ENCODE results near the gene POTEH. TPM values are rescaled to one million over a fixed set of nuclear protein-coding genes. Genes with fewer than 3 reads are reported as not detected.
"Not testable (repeated sequence)": the region's sequence is repeated elsewhere in the genome, so short reads cannot be mapped to it uniquely, and the experiment has no call there.

POTEH gene
- total RNA-seq, 1 experiment from 2014 or later = not detected

- H3K36me3 Mint-ChIP-seq (ENCODE audit: insufficient read depth in 1 of 3, low read depth in 3 of 3); H3K14ac ChIP-seq (ENCODE audit: insufficient read depth, low read length); H3K4me3 Mint-ChIP-seq; H3K27me3 ChIP-seq (ENCODE audit: insufficient read depth, low read length); H4K20me1 ChIP-seq (ENCODE audit: control insufficient read depth, insufficient read depth, insufficient read length); H2BK15ac ChIP-seq (ENCODE audit: low read depth, low read length); H3K4me1 Mint-ChIP-seq; H3K4me1 ChIP-seq (ENCODE audit: insufficient read depth, low read length); H3K27ac ChIP-seq (ENCODE audit: insufficient read length, low read depth, low read length); H3K27ac Mint-ChIP-seq; H2BK12ac ChIP-seq (ENCODE audit: insufficient read length, low read depth, low read length); H3K79me1 ChIP-seq (ENCODE audit: insufficient read depth, low read depth, low read length, poor library complexity, severe bottlenecking); H3K79me2 ChIP-seq (ENCODE audit: insufficient read depth, low read length); H3K23me2 ChIP-seq (ENCODE audit: insufficient read length, low read depth, low read length, poor library complexity, severe bottlenecking); DNase-seq; H4K8ac ChIP-seq (replicated peaks; ENCODE audit: insufficient read length, low read depth, low read length); H2AFZ ChIP-seq (ENCODE audit: low read length); H2BK20ac ChIP-seq (ENCODE audit: low read depth, low read length, poor library complexity, severe bottlenecking); H3K9ac ChIP-seq (ENCODE audit: extremely low read depth, insufficient read length, low read length); H2BK5ac ChIP-seq (ENCODE audit: insufficient read length, low read length); H4K91ac ChIP-seq (ENCODE audit: insufficient read length, low read depth, low read length); H3K9me3 Mint-ChIP-seq; H2AK5ac ChIP-seq (ENCODE audit: insufficient read length, low read length); H3K27me3 Mint-ChIP-seq (ENCODE audit: low read depth); H3K9me3 ChIP-seq (ENCODE audit: control insufficient read depth, low read depth, low read length); H2BK120ac ChIP-seq (ENCODE audit: low read depth, low read length, poor library complexity, severe bottlenecking); H3K56ac ChIP-seq (ENCODE audit: insufficient read length, low read depth, low read length); H3K18ac ChIP-seq (ENCODE audit: insufficient read length, low read depth, low read length); H3K23ac ChIP-seq (ENCODE audit: insufficient read length, low read depth, low read length); H3T11ph ChIP-seq (ENCODE audit: low read length); H3K4me2 ChIP-seq (ENCODE audit: insufficient read depth, insufficient read length, low read length); H4K5ac ChIP-seq (ENCODE audit: insufficient read length, low read depth, low read length); H3K4ac ChIP-seq (ENCODE audit: low read depth, low read length): not testable (repeated sequence)
- no CpG with 5 or more reads among the region's 4 CpGs for WGBS (ENCODE audit: extremely low coverage, insufficient read length, low lambda C conversion rate)
These were observed 2.1 kb upstream of the POTEH start for GRCh38 chr22:15687676-15688075.

- H4K20me1 ChIP-seq (ENCODE audit: control insufficient read depth, insufficient read depth, insufficient read length); H3K56ac ChIP-seq (ENCODE audit: insufficient read length, low read depth, low read length); H2BK20ac ChIP-seq (ENCODE audit: low read depth, low read length, poor library complexity, severe bottlenecking); H4K8ac ChIP-seq (replicated peaks; ENCODE audit: insufficient read length, low read depth, low read length); H3K9me3 Mint-ChIP-seq; H2BK12ac ChIP-seq (ENCODE audit: insufficient read length, low read depth, low read length); H3K79me1 ChIP-seq (ENCODE audit: insufficient read depth, low read depth, low read length, poor library complexity, severe bottlenecking); H3K27me3 ChIP-seq (ENCODE audit: insufficient read depth, low read length); H3K14ac ChIP-seq (ENCODE audit: insufficient read depth, low read length); H3K4me1 Mint-ChIP-seq; H2AFZ ChIP-seq (ENCODE audit: low read length); H3K36me3 Mint-ChIP-seq (ENCODE audit: insufficient read depth in 1 of 3, low read depth in 3 of 3); H3K27ac Mint-ChIP-seq; H3K79me2 ChIP-seq (ENCODE audit: insufficient read depth, low read length); H3K4ac ChIP-seq (ENCODE audit: low read depth, low read length); H3K4me1 ChIP-seq (ENCODE audit: insufficient read depth, low read length); DNase-seq; H3K4me2 ChIP-seq (ENCODE audit: insufficient read depth, insufficient read length, low read length); H3K9me3 ChIP-seq (ENCODE audit: control insufficient read depth, low read depth, low read length); H3K23ac ChIP-seq (ENCODE audit: insufficient read length, low read depth, low read length); H2BK120ac ChIP-seq (ENCODE audit: low read depth, low read length, poor library complexity, severe bottlenecking); H2BK15ac ChIP-seq (ENCODE audit: low read depth, low read length); H2AK5ac ChIP-seq (ENCODE audit: insufficient read length, low read length); H3K27ac ChIP-seq (ENCODE audit: insufficient read length, low read depth, low read length); H3K4me3 Mint-ChIP-seq; H3K9ac ChIP-seq (ENCODE audit: extremely low read depth, insufficient read length, low read length); H3K27me3 Mint-ChIP-seq (ENCODE audit: low read depth); H3K23me2 ChIP-seq (ENCODE audit: insufficient read length, low read depth, low read length, poor library complexity, severe bottlenecking); H3T11ph ChIP-seq (ENCODE audit: low read length); H2BK5ac ChIP-seq (ENCODE audit: insufficient read length, low read length); H4K5ac ChIP-seq (ENCODE audit: insufficient read length, low read depth, low read length); H4K91ac ChIP-seq (ENCODE audit: insufficient read length, low read depth, low read length); H3K18ac ChIP-seq (ENCODE audit: insufficient read length, low read depth, low read length): not testable (repeated sequence)
- no CpG with 5 or more reads among the region's 2 CpGs for WGBS (ENCODE audit: extremely low coverage, insufficient read length, low lambda C conversion rate)
These were observed 1.7 kb upstream of the POTEH start for GRCh38 chr22:15688090-15688489.
